ENCODE measurements around the gene BAZ1A. TPM values are rescaled to one million over a fixed set of nuclear protein-coding genes. Genes with fewer than 3 reads are reported as not detected.

BAZ1A gene
- total and polyA plus RNA-seq, 5 experiments from 2014 or later, result 8.5 to 47.5 (median 10.7) TPM

GRCh38 chr14:34711796-34712712 is 163.1 kb downstream of the BAZ1A start:
- Mint-ChIP-seq H3K36me3 (peaks cover 0 to 21% (median 0%) of the 10 kb centered on the region in 3 donors), H3K27me3 (no peaks in the 10 kb centered on the region), H3K4me1 (peaks cover 6 to 34% (median 19%) of the 10 kb centered on the region in 4 donors), H3K27ac (peak overlapping the region in 2 of 10 donors; percentile 0 to 12), H3K4me3 (peak overlapping the region in 2 of 10 donors; percentile 4 to 8), H3K9me3 (no peaks in the 10 kb centered on the region)
- ATAC-seq, result no peak
- DNase-seq, result no peak
- POLR2A ChIA-PET, result interaction anchor here (1.2 kb wide), 1 partner anchor 82 kb away, joined by 4 read pairs; the partner anchor contains the start of gene SNX6

DNA sequence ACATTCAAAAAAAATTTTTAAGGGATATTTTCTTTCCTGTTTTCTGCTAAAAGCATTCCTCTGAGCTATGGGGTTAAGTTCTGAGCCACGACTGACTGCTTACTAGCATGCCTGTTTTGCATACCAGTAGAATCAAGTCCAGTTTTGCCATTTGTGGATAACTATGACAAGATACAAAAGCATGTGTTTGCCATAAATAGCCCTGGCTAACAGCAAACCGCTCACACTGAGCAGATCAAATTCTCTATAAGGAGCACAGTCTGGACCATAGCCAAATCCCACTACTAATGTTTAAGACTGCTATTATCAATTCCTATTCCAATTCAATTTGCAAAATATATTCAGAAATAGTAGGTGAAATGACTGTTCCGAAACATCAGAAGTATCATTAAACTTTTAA is 164.0 kb downstream of the BAZ1A start:
- H3K27ac Mint-ChIP-seq, result peak overlapping the region in 1 of 10 donors; percentile 39
- no peaks in the 10 kb centered on the region for H3K9me3 Mint-ChIP-seq
- peaks cover 6 to 34% (median 19%) of the 10 kb centered on the region in 4 donors for H3K4me1 Mint-ChIP-seq
- H3K36me3 Mint-ChIP-seq, result peaks cover 0 to 21% (median 0%) of the 10 kb centered on the region in 3 donors
- POLR2A ChIA-PET, result no interaction called here
- DNase-seq (no peak), ATAC-seq (no peak)
- H3K4me3 Mint-ChIP-seq, result no peak overlapping the region
- H3K27me3 Mint-ChIP-seq, result no peaks in the 10 kb centered on the region

- Mint-ChIP-seq H3K4me3 (no peak overlapping the region), H3K27ac (peak overlapping the region in 1 of 10 donors; percentile 25), H3K27me3 (no peaks in the 10 kb centered on the region), H3K9me3 (no peaks in the 10 kb centered on the region), H3K4me1 (peaks cover 6 to 32% (median 18%) of the 10 kb centered on the region in 4 donors), H3K36me3 (peaks cover 0 to 21% (median 0%) of the 10 kb centered on the region in 3 donors)
- ATAC-seq (no peak), DNase-seq (no peak)
- POLR2A ChIA-PET, result no interaction called here
Measured at GRCh38 chr14:34710744-34711143, 164.4 kb downstream of the BAZ1A start.

GRCh38 chr14:34710006-34710405 is 165.2 kb downstream of the BAZ1A start:
- Mint-ChIP-seq H3K4me3 (no peak overlapping the region), H3K27ac (peak overlapping the region in 2 of 10 donors; percentile 11 to 27), H3K4me1 (peaks cover 4 to 24% (median 15%) of the 10 kb centered on the region in 4 donors), H3K36me3 (peaks cover 0 to 21% (median 0%) of the 10 kb centered on the region in 3 donors), H3K27me3 (no peaks in the 10 kb centered on the region), H3K9me3 (no peaks in the 10 kb centered on the region)
- ATAC-seq, result no peak
- POLR2A ChIA-PET, result no interaction called here
- no peak for DNase-seq

- DNase-seq (no peak), ATAC-seq (no peak)
- no peaks in the 10 kb centered on the region for H3K27me3 Mint-ChIP-seq
- peaks cover 0 to 10% (median 5%) of the 10 kb centered on the region in 4 donors for H3K4me1 Mint-ChIP-seq
- H3K36me3 Mint-ChIP-seq, result peaks cover 0 to 14% (median 0%) of the 10 kb centered on the region in 3 donors
- no peak overlapping the region for H3K4me3 Mint-ChIP-seq
- POLR2A ChIA-PET, result no interaction called here
- H3K27ac Mint-ChIP-seq, result peak overlapping the region in 1 of 10 donors; percentile 35
- no peaks in the 10 kb centered on the region for H3K9me3 Mint-ChIP-seq
Measured at GRCh38 chr14:34707722-34708121, 167.4 kb downstream of the BAZ1A start.

Other genes with a start within 250 kb of the BAZ1A start
- gene SNX6, start 245.2 kb downstream of the BAZ1A start, total RNA-seq, result 10 to 100 TPM; 71.4 to 81.1 TPM
- 100 to 1,000 TPM; 113 to 131 (median 126) TPM for gene SNX6, start 245.2 kb downstream of the BAZ1A start, polyA plus RNA-seq
- 10 to 100 TPM; 21.3 to 22.7 TPM for gene CFL2, start 160.8 kb downstream of the BAZ1A start, total RNA-seq
- gene CFL2, start 160.8 kb downstream of the BAZ1A start, polyA plus RNA-seq, result 10 to 100 TPM in 1 of 3 donors, 1 to 10 TPM in 2; 7.4 to 15.9 (median 7.7) TPM
- gene SRP54, start 107.6 kb upstream of the BAZ1A start, total RNA-seq, result 10 to 100 TPM; 55.0 to 60.7 TPM
- gene SRP54, start 107.6 kb upstream of the BAZ1A start, polyA plus RNA-seq, result 10 to 100 TPM; 18.3 to 32.2 (median 30.6) TPM
- gene FAM177A1, start 170.9 kb upstream of the BAZ1A start, total RNA-seq, result 10 to 100 TPM; 36.5 TPM
- gene FAM177A1, start 170.9 kb upstream of the BAZ1A start, polyA plus RNA-seq, result 10 to 100 TPM; 32.6 to 59.8 (median 41.0) TPM
- gene PPP2R3C, start 246.6 kb upstream of the BAZ1A start, total RNA-seq, result 10 to 100 TPM; 38.4 to 39.5 TPM
- gene PPP2R3C, start 246.6 kb upstream of the BAZ1A start, polyA plus RNA-seq, result 10 to 100 TPM; 45.6 to 57.9 (median 52.7) TPM
- 10 to 100 TPM; 33.6 to 34.1 TPM for gene PRORP, start 247.2 kb upstream of the BAZ1A start, total RNA-seq
- 10 to 100 TPM; 44.3 to 55.4 (median 49.7) TPM for gene PRORP, start 247.2 kb upstream of the BAZ1A start, polyA plus RNA-seq